Measurements from ENCODE around the gene DNAJC7.

The DNAJC7 gene

DNA sequence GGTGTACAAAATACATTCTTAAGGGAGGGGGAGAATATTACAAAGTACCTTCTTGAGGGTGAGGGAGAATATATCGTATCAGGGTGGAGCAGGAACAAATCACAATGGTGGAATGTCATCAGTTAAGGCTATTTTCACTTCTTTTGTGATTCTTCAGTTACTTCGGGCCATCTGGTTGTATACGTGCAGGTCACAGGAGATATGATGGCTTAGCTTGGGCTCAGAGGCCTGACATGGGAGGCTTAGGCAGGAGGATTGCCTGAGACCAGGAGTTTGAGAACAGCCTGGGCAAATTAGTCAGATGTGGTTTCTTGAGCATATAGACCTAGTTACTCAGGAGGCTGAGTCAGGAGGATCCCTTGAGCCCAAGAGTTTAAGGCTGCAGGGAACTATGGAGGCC, 73.7 kb downstream of the DNAJC7 start:
- Histone ChIP-seq H4K20me1 (ENCODE audit: control insufficient read depth, insufficient read depth, low read depth, low read length) (no peaks in the 10 kb centered on the region), H3K4me2 (ENCODE audit: low read length) (no peak overlapping the region), H3K27me3 (ENCODE audit: control insufficient read depth, low read length) (no peaks in the 10 kb centered on the region), H3K9me3 (ENCODE audit: control insufficient read depth, insufficient read depth, low read length) (no peaks in the 10 kb centered on the region), H3K36me3 (ENCODE audit: control insufficient read depth, low read length) (no peaks in the 10 kb centered on the region), H3K79me2 (ENCODE audit: control insufficient read depth, low read length) (no peaks in the 10 kb centered on the region), H3K4me1 (ENCODE audit: control insufficient read depth, low read length) (no peaks in the 10 kb centered on the region), H3K4me3 (ENCODE audit: low read length) (no peak overlapping the region), H3F3A (ENCODE audit: control insufficient read depth, insufficient read depth) (no peaks in the 10 kb centered on the region), H3K9me2 (replicated peaks; ENCODE audit: control insufficient read depth, low read length) (no peaks in the 10 kb centered on the region), H3K27ac (ENCODE audit: low read depth, low read length) (no peak overlapping the region)
- TF ChIP-seq EZH2phosphoT487 (IDR thresholded peaks at IDR 0.05; ENCODE audit: borderline replicate concordance, low read length): no peak
- TF ChIP-seq, protein P1, sequence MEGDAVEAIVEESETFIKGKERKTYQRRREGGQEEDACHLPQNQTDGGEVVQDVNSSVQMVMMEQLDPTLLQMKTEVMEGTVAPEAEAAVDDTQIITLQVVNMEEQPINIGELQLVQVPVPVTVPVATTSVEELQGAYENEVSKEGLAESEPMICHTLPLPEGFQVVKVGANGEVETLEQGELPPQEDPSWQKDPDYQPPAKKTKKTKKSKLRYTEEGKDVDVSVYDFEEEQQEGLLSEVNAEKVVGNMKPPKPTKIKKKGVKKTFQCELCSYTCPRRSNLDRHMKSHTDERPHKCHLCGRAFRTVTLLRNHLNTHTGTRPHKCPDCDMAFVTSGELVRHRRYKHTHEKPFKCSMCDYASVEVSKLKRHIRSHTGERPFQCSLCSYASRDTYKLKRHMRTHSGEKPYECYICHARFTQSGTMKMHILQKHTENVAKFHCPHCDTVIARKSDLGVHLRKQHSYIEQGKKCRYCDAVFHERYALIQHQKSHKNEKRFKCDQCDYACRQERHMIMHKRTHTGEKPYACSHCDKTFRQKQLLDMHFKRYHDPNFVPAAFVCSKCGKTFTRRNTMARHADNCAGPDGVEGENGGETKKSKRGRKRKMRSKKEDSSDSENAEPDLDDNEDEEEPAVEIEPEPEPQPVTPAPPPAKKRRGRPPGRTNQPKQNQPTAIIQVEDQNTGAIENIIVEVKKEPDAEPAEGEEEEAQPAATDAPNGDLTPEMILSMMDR (IDR thresholded peaks at IDR 0.05; ENCODE audit: low read depth, low read length, poor library complexity, severe bottlenecking): no peak

DNA sequence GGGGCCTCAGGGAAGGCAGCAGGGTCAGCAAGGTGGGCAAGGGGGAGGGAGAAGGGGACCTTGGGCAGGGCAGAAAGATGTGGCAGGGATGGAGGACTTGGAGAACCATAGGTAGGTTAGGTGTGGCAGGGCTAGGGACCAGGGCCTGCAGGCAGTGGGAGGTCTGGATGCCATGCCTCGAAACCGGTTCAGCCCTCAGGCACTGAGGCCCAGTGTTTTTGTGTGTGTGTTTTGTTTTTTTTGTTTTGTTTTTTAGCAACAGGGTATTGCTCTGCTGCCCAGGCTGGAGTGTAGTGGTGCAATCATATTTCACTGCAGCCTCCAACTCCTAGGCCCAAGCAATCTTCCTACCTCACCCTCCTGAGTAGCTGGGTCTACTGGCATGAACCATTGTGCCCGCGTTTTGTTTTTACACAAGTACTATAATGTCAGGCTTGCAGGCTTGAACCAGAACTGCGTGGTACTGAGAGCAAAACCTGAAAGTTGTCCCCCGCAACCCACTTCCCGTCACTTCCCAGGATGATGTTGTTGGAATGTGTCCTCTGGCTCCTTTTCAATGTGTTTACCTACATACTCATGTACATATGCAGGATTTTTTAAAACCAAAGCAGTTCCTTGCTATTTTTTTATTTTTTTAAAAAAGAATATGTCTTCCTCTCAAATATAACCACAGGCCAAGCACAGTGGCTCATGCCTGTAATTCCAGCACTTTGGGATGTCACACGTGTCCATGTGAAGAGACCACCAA, 74.4 kb downstream of the DNAJC7 start:
- H3K4me3 ChIP-seq (ENCODE audit: low read length): no peak overlapping the region
- no peaks in the 10 kb centered on the region for H3K36me3 ChIP-seq (ENCODE audit: control insufficient read depth, low read length)
- H3K4me2 ChIP-seq (ENCODE audit: low read length): no peak overlapping the region
- H3K9me3 ChIP-seq (ENCODE audit: control insufficient read depth, insufficient read depth, low read length): no peaks in the 10 kb centered on the region
- no peak for TF ChIP-seq EZH2phosphoT487 (IDR thresholded peaks at IDR 0.05; ENCODE audit: borderline replicate concordance, low read length)
- TF ChIP-seq, protein P1 (IDR thresholded peaks at IDR 0.05; ENCODE audit: low read depth, low read length, poor library complexity, severe bottlenecking): no peak
- no peaks in the 10 kb centered on the region for H3K4me1 ChIP-seq (ENCODE audit: control insufficient read depth, low read length)
- no peaks in the 10 kb centered on the region for H3K79me2 ChIP-seq (ENCODE audit: control insufficient read depth, low read length)
- H3K27me3 ChIP-seq (ENCODE audit: control insufficient read depth, low read length): no peaks in the 10 kb centered on the region
- no peaks in the 10 kb centered on the region for H4K20me1 ChIP-seq (ENCODE audit: control insufficient read depth, insufficient read depth, low read depth, low read length)
- H3F3A ChIP-seq (ENCODE audit: control insufficient read depth, insufficient read depth): no peaks in the 10 kb centered on the region
- no peaks in the 10 kb centered on the region for H3K9me2 ChIP-seq (replicated peaks; ENCODE audit: control insufficient read depth, low read length)
- no peak overlapping the region for H3K27ac ChIP-seq (ENCODE audit: low read depth, low read length)

DNA sequence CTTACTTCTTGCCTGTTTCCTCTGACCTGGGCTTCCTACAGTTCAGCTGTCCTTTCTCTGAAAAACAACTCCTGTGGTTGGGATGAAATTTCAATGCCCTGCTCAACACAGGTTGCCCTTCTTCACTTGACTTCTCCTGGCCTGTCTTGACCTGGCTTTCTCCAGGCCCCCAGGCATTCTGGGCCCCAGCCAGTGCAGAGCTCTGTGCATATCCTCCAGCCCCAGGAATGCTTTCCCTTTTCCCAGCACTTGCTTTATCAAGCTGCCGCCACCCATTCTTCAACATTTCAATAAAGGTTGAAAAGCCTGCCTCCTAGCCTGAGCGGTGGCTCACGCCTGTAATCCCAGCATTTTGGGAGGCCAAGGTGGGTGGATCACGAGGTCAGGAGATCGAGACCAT, 76.1 kb downstream of the DNAJC7 start:
- Histone ChIP-seq H3K27ac (ENCODE audit: low read depth, low read length) (no peak overlapping the region), H3K9me3 (ENCODE audit: control insufficient read depth, insufficient read depth, low read length) (no peaks in the 10 kb centered on the region), H3F3A (ENCODE audit: control insufficient read depth, insufficient read depth) (no peaks in the 10 kb centered on the region), H3K27me3 (ENCODE audit: control insufficient read depth, low read length) (no peaks in the 10 kb centered on the region), H3K79me2 (ENCODE audit: control insufficient read depth, low read length) (no peaks in the 10 kb centered on the region), H3K9me2 (replicated peaks; ENCODE audit: control insufficient read depth, low read length) (no peaks in the 10 kb centered on the region), H3K4me1 (ENCODE audit: control insufficient read depth, low read length) (no peaks in the 10 kb centered on the region), H3K4me3 (ENCODE audit: low read length) (no peak overlapping the region), H3K4me2 (ENCODE audit: low read length) (no peak overlapping the region), H4K20me1 (ENCODE audit: control insufficient read depth, insufficient read depth, low read depth, low read length) (no peaks in the 10 kb centered on the region), H3K36me3 (ENCODE audit: control insufficient read depth, low read length) (no peaks in the 10 kb centered on the region)
- TF ChIP-seq EZH2phosphoT487 (IDR thresholded peaks at IDR 0.05; ENCODE audit: borderline replicate concordance, low read length): no peak

DNA sequence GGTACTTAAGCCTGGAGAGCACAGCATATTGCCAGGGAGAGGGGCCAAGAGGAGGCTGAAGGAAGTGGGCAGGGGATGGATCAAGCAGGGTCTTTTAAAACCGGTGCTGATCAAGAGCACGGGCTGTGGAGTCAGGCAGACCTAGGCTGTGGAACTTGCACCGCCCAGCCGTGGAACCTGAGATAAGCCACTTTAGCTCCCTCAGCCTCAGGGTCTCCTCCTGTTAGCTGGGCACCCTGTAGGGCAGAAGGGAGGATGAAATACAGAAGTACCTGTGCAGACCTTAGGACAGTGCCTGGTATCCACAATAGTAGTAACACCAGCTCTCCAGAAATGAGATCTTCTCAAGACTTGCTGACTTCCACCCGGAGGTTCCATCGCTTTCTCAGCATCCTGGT, 77.5 kb downstream of the DNAJC7 start:
- no peaks in the 10 kb centered on the region for H3F3A ChIP-seq (ENCODE audit: control insufficient read depth, insufficient read depth)
- no peaks in the 10 kb centered on the region for H3K4me1 ChIP-seq (ENCODE audit: control insufficient read depth, low read length)
- H3K79me2 ChIP-seq (ENCODE audit: control insufficient read depth, low read length): no peaks in the 10 kb centered on the region
- H3K9me3 ChIP-seq (ENCODE audit: control insufficient read depth, insufficient read depth, low read length): no peaks in the 10 kb centered on the region
- H3K27me3 ChIP-seq (ENCODE audit: control insufficient read depth, low read length): no peaks in the 10 kb centered on the region
- H3K4me2 ChIP-seq (ENCODE audit: low read length): no peak overlapping the region
- H3K4me3 ChIP-seq (ENCODE audit: low read length): no peak overlapping the region
- TF ChIP-seq, protein P1 (IDR thresholded peaks at IDR 0.05; ENCODE audit: low read depth, low read length, poor library complexity, severe bottlenecking): no peak
- TF ChIP-seq EZH2phosphoT487 (IDR thresholded peaks at IDR 0.05; ENCODE audit: borderline replicate concordance, low read length): no peak
- no peaks in the 10 kb centered on the region for H3K9me2 ChIP-seq (replicated peaks; ENCODE audit: control insufficient read depth, low read length)
- no peak overlapping the region for H3K27ac ChIP-seq (ENCODE audit: low read depth, low read length)
- H3K36me3 ChIP-seq (ENCODE audit: control insufficient read depth, low read length): no peaks in the 10 kb centered on the region
- H4K20me1 ChIP-seq (ENCODE audit: control insufficient read depth, insufficient read depth, low read depth, low read length): no peaks in the 10 kb centered on the region
